ENCODE measurements around the gene BCAT1.
"Not testable (repeated sequence)": the region's sequence is repeated elsewhere in the genome, so short reads cannot be mapped to it uniquely, and the experiment has no call there.

The BCAT1 gene

GRCh38 chr12:24926080-24926479 is 22.8 kb downstream of the BCAT1 start:
- not testable (repeated sequence) for DNase-seq

DNA sequence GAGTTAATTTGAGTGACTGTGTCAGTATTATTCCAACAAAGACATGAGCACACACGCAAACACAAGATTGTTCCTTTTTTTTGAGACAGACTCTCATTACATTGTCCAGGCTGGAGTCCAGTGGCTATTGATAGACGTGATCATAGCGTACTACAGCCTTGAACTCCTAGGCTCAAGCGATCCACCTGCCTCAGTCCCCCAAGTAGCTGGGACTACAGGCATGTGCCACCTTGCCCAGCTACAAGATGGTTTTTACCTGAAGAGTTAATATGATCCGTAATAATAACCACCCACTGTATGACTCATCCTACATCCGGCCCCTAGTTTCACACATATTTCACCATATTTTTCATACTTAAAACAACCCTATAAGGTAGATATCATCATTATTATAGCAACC is 26.8 kb downstream of the BCAT1 start:
- DNase-seq: peak; percentile 5

GRCh38 chr12:24921251-24922038 is 27.5 kb downstream of the BCAT1 start:
- DNase-seq: no peak

DNA sequence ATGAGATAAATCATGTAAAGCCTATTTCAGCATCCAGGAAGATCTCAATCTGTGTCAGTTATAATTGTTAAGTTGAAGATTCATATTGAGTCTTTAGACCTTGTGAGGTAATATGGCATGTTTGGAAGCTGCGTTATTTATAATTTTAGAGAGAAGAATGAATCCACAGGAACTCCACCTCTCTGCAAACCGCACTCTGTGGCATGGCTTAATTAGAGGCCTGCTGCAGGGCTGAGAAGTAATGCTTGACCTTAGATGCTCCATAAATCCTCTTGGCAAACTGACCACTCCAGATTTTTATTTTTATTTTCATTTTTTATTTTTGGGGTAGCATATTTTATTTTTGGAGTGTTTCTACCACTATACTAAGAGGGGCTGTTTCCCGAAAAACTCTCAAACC is 28.8 kb downstream of the BCAT1 start:
- no peak for DNase-seq

DNA sequence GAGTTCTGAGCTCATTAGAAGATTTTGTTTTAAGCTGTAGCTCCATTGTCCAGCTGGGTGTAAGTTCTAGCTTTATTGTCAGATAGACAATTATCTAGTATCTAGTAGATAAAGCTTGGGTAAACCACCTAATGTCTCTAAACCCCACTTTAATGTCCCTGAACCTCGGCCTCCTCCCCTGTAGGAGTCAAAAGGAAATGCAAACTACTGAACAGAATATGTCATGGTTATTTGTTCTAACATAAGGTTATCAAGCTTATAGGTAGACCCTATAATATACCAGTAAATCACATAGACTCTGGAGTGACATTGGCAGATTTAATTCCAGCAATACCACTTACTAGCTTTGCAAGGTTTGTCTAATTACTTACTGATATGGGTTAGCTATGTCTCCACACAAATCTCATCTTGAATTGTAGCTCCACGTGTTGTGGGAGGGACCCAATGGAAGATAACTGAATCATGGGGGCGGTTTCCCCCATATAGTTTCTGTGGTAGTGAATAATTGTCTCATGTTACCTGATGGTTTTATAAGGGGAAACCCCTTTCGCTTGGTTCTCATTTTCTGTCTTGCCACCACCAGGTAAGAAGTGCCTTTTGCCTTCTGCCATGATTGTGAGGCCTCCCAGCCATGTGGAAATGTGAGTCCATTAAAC is 29.4 kb downstream of the BCAT1 start:
- DNase-seq: no peak

- DNase-seq: no peak
Observed at GRCh38 chr12:24918596-24918995, 30.3 kb downstream of the BCAT1 start.

DNA sequence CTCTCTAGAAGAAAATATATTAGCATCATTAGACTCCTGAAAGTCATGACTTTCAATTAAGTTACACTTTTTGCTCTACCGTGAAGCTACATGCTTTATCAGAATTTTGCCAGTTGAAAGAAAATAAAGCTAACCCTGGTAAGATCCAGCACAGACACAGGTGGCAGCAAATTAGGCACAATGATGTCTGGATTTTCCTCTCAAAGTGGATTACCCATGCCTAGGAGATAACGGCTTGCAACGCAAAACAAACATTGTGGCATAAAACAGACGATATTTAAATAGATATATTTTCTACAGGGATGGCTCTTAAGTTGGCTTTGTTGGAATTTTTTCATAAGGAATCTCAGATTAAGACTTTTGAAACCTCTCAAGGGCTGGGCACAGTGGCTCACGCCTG is 33.4 kb downstream of the BCAT1 start:
- no peak for DNase-seq

DNA sequence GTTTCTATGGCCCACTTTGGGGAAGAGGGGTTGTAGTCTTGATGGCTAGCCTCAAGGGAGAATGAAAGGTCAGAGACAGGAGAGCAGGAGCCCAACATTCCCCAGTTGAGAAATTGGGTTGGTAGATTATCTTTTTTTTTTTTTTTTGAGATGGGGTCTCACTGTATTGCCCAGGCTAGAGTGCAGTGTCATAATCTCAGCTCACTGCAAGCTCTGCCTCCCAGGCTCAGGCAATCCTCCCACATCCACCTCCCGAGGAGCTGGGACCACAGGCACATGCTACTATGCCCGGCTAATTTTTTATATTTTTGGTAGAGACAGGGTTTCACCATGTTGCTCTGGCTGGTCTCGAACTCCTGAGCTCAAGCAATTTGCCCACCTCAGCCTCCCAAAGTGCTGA is 34.9 kb downstream of the BCAT1 start:
- DNase-seq: no peak

DNA sequence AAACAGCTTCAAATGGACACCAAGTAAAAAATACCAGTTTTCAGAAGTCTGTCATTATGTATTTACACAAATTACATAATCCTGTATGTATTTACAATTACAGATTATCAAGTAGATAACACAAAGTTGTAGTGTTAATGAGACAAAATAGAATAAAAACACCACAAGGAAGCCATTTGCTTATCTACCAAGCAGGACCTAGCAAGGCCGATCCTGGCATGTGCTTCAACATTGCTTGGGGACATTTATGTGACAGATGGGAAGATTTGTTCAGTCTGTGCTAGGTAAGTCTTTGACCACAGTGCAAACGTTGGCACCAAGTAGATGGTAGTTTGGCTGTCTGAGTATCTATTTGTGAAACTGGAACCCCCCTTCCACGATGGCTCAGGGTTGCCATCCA is 35.8 kb downstream of the BCAT1 start:
- DNase-seq: no peak

DNA sequence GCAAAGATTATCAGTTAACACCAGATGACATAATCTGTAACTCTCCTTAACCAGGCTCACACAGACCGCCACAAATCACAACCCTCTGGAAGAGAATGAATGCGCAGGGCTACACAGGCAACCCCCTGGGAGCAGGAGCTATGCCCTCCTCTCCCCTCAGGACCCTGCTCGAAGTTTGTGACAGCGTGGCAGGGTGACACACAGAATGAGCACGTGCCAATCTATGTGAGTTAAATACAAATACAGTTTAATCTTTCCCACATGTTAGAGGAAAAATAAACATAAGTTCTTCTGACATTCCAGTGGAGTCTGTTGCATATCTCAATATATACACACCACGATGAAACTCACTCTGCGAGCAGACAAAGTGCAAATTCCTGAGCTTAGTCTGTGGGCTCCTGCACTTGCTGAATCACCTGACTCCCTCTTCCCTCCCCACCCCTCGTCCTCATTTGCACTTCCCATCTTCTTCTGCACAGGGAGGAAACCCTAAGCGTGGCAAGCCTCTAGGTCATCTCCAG is 37.6 kb downstream of the BCAT1 start:
- DNase-seq: no peak

DNA sequence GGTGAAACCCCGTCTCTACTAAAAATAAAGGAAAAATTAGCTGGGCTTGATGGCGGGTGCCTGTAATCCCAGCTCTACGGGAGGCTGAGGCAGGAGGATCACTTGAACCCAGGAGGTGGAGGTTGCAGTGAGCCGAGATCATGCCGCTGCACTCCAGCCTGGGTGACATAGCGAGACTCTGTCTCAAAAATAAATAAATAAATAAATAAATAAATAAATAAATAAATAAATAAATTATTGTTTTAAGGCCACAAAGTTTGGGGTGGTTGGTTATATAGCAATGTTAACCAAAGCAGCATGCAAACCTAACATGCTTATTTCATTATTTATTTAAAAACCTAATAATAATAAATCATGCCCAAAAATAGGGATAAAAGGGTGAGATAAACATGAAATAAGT is 38.7 kb downstream of the BCAT1 start:
- not testable (repeated sequence) for DNase-seq

DNA sequence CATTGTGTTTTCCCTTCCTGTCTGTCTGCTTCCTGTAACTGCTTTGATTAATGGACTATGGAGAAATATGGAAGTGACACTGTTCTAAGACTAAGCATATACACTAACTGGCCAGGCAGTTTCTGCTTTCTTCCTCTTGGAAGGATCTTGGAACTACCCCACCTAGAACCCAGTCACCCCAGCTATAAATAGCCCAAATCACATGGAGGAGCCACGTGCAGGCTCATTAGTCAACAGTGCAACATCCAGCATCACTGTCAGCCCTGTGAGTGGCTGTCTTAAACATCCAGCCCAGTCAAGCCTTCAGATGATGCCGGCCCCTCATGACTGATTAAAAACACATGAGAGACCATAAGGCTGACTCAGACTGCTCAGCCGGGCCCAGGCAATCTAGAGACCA is 39.2 kb downstream of the BCAT1 start:
- no peak for DNase-seq

DNA sequence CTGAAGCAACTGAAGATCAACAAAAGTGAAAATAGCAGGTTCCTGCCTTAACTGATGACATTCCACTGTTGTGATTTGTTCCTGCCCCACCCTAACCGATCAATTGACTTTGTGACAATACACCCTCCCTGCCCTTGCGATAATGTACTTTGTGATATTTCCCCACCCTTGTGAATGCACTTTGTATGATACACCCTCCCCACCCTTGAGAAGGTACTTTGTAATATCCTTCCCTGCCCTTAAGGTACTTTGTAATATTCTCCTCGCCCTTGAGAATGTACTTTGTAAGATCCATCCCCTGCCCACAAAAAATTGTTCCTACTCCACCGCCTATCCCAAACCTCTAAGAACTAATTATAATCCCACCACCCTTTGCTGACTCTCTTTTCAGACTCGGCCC is 41.4 kb downstream of the BCAT1 start:
- DNase-seq: no peak

- DNase-seq: no peak
Observed at GRCh38 chr12:24906141-24906540, 42.8 kb downstream of the BCAT1 start.

GRCh38 chr12:24905431-24905830 is 43.5 kb downstream of the BCAT1 start:
- DNase-seq: no peak

- DNase-seq: no peak
Observed at GRCh38 chr12:24904871-24905270, 44.0 kb downstream of the BCAT1 start.

DNA sequence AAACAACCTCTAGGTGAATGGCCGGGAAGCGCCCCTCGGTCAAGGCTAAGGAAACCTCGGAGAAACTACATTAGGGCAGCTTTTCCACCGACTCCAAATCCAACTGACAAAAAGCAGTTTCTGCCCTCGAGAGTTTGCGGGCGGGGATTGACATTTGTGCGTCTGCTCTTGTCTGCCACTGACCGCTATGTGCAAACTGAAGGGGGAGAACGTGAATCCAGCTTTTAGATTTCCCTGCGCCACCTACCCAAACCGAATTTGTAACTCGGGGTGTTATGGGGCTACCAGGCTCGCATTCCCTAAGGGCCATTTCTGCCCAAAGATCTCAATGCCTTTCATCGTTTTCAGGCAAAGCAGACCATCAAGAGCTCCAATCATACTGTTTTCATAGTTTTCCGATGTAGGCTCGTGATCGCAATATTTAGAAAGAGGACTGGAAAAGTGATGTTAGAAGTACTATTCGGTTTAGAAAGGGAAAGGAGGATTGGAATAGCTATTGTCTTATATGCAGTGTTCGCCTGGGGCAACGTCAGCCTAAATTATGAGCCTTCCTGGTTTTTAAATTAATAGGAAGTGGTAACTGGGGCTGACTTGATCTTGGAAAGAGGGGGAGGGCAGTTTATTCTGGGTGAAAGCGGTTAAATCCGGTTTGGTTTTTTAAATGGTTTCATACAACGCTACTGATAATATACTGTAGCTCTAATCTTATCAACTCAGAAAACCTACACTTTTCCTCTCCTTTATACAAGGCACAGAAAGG is 45.4 kb downstream of the BCAT1 start:
- DNase-seq: no peak

GRCh38 chr12:24902511-24903328 is 46.2 kb downstream of the BCAT1 start:
- DNase-seq: no peak

GRCh38 chr12:24901576-24902461 is 47.1 kb downstream of the BCAT1 start:
- DNase-seq: no peak

GRCh38 chr12:24900196-24900595 is 48.7 kb downstream of the BCAT1 start:
- no peak for DNase-seq

DNA sequence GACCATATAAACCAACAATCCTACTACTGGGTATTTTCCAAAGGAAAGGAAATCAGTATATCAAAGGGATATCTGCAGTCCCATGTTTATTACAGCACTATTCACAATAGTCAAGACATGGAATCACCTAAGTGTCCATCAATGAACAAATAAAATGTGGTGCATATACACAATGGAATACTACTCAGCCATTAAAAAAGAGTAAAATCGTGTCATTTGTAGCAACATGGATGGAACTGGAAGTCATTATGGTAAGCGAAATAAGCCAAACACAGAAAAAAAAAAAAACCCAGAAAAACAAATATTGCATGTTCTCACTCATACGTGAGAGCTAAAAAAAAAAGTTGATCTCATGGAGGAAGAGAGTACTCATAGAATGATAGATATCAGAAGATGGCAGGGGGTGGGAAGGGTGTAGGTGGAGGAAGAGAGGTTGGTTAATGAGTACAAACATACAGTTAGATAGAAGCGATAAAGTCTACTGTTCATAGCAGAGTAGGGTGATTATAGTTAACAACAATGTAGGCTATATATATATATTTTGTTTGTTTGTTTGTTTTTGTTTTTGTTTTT is 49.3 kb downstream of the BCAT1 start:
- no peak for DNase-seq
